HG03575 (cell line): ENCODE measurements around the gene NALCN.
"Not testable (repeated sequence)": the region's sequence is repeated elsewhere in the genome, so short reads cannot be mapped to it uniquely, and the experiment has no call there.

Experiments used
- ATAC-seq: cut with Tn5 transposase; IDR thresholded peaks from one replicate; pipeline ENCODE4 v1.9.1; 2021; ENCODE audit not compliant: unreplicated experiment, insufficient number of reproducible peaks, low FRiP score; ENCODE audit errors: extremely low read depth

Gene NALCN

GRCh38 chr13:101346942-101347728 lies 69.2 kb downstream of the NALCN start:
- ATAC-seq, result no peak

- no peak for ATAC-seq
Measured at GRCh38 chr13:101346161-101346560, 70.1 kb downstream of the NALCN start.

GRCh38 chr13:101343128-101343787 lies 73.0 kb downstream of the NALCN start:
- ATAC-seq, result no peak

GRCh38 chr13:101341464-101341863 lies 74.8 kb downstream of the NALCN start:
- no peak for ATAC-seq

DNA sequence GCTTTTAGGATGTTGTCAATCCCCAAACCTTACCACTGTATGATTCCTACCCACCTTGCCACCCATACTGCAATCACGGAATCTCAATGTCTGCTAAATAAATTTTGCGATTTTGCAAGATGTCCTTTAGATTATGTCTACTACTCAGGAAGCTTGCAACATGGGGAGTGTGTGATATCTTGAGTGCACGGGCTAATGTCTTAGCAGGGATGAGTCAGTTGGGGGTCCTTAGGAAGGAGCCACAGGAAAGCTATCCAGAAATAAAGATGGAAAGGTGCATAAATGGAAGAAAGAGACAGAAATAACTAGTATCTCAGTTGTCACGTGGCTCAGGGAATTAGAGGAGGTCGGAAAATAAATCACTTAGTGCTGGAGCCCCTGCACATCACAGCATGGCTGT lies 77.1 kb downstream of the NALCN start:
- no peak for ATAC-seq

DNA sequence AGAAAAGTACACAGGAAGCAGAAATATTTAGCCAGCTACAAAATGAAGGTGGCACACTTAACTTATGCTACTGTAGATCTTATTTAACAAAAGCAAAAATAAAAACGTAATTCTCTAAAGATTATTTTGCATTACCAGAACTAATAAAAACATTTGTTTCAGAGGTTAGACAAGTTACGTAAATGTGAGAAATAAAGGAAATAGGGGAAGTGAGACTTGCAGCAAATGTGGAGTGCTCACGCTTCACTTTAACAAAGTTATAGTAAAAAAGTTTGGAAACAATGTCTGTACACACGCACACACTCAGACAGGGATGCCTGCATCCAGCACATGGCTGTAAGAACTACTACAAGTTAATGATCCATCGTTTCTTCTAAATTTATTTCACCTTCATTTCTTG lies 83.7 kb downstream of the NALCN start:
- ATAC-seq, result no peak

DNA sequence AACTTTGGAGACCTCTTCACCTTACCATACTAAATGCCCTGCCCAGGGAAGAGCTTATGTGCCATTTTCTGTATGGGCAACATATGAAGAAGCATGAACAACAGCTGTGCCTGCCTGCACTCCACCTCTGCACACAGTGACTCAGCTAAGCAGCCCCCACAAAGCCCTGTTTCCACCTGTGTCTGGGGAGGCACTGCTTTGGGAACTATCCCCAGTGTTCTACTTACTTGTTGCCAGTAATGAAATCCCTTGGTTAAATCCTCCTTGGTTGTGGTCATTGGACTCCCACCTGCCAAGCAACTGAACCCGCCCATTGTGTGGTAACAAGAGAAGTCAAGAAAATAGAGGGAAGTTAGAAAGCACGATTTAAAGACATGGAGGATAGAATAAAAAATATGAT lies 84.6 kb downstream of the NALCN start:
- ATAC-seq, result no peak

DNA sequence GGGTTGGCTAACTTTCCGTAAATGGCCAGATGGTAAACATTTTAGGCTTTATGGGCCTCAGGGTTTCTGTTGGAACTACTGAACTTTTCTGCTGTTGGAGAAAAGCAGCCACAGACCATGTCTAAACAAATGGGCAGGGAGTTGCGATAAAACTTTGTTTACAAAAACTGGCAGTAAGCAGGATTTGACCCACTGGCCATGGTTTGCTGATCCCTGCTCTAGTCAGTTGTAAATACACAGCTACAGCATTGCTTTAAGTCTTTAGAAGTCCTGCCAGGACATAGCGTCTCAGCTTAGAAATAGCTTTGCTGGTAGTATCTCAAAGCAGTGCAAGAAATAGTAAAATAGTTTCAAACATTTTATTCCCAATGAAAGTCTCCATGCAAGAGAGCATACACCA lies 88.4 kb downstream of the NALCN start:
- ATAC-seq, result no peak

- no peak for ATAC-seq
Measured at GRCh38 chr13:101326710-101327109, 89.6 kb downstream of the NALCN start.

DNA sequence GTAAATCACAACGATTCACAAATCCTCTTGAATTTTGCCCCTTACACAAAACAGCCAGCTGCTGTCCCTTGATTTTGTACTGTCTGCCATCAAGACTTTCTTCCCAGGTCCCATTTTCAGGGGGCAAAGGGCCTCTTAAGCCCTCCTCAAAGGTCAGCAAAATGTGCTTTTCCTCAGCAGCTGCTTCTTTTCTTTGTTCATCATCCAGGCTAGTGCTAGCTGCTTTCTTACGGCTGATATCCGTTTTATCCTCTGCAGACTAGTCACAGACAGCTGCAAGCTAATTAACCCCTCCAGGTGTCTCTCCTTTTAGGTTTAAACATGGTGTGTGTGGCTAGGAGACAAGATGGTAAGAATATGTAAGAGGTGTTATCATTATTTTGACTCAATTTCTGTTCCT lies 90.9 kb downstream of the NALCN start:
- no peak for ATAC-seq

DNA sequence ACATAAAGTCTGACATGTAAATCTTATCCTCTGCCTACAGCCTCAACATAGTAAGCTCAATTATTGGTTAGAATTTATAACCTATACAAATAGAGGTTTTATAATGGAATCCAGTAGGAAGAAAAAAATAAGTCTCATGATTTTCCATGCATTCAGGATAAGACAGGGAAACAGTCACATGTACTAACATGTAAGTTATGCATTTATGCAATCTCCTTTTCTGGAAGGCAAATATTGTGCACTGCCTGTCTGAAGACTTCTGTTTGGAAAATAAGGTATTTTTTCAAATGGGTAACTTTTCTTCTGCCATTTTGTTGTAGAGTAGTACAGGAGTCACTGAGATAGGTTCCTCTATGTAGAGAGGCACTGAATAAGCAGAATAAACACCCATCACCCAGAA lies 92.7 kb downstream of the NALCN start:
- ATAC-seq, result no peak

DNA sequence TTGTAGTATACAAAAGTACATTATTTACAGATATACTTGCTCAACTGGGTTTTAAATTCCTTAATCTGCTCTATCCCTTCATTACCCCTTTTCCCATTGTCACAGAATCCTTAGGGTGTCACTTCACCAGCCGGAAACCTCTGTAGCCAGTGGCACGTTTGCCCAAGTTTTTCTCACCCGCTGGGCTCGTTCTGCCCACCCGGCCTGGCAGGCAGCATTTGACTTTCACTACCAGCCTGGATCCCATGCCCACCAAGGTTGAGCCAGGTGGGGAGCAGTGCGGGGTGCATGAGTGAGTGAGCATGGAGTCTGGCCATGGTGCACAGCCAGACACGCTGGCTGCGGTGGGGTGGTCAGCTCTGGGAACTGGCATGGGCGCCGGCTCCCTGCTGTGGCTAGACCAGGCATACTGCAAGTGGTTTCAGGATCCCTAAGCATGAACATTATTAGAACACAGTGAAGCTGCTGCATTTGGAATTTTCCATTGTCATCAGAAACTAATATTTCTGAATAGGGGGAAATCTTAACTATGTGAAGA lies 98.3 kb downstream of the NALCN start:
- ATAC-seq, result no peak

GRCh38 chr13:101313479-101313878 lies 102.8 kb downstream of the NALCN start:
- ATAC-seq, result not testable (repeated sequence)

GRCh38 chr13:101309014-101309619 lies 107.2 kb downstream of the NALCN start:
- no peak for ATAC-seq

DNA sequence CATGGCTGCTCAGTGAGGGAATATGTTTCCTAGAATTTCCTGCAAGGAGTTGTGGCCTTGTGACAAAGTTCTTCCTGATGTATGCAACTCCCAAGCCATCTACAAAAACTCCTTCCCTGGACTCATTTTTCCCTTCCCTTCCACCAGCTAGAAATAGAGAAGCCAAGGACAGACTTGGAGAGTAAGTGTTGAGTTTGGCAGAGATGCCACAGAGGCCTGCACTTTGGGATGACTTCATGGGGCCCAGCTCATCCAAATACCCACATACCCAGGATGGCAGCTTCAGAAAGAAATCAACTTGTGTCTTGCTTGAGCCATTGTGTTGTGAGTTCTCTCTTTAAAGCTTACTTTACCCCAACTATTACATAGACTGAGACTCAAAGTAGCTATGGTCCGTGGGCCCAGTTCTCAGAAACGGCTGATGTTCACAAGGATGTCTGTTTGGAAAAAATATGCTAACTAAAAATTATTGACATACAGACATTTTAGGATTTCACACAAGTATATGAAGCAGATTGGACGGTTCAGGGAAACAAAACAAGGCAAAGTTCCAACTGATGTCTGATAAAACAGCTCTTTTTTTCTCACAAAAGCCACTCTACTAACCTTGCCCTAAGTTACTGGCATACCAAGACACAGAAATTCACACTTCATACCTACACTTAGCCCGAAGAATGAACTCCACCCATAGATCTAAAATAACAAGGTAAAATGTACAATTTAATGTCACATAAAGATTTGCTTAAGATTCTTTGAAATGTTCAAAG lies 107.9 kb downstream of the NALCN start:
- no peak for ATAC-seq

GRCh38 chr13:101307181-101307701 lies 109.1 kb downstream of the NALCN start:
- no peak for ATAC-seq

GRCh38 chr13:101306773-101307172 lies 109.5 kb downstream of the NALCN start:
- ATAC-seq, result no peak

DNA sequence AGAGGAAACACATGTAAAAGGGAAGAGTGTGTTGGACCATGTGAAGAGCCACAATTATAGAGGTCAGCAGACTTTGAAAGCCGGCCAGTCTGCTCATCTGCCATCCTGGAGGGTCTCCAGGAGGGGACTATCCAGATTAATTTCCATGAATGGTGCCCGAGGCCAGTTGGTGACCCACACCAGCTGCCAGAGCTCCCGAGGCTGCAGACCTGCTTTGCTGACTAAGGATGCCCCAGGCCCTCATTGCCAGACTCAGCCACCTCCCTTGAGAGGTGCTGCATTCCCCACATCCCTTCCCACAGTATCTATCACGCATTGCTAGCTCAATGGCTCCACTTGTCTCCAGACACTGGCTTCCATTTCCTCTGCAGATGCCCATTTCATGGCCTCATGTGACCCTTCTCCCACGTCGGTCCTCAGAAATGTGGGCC lies 110.3 kb downstream of the NALCN start:
- ATAC-seq, result no peak

GRCh38 chr13:101303521-101303920 lies 112.8 kb downstream of the NALCN start:
- no peak for ATAC-seq
